GM18873 (cell line): ENCODE data around the gene MCEMP1.

Experiments
- ATAC-seq: cut with Tn5 transposase; IDR thresholded peaks from one replicate; pipeline ENCODE4 v1.9.1; 2021; ENCODE audit warnings: mild to moderate bottlenecking, moderate library complexity, moderate number of reproducible peaks; ENCODE audit not compliant: unreplicated experiment, low FRiP score

MCEMP1 gene

DNA sequence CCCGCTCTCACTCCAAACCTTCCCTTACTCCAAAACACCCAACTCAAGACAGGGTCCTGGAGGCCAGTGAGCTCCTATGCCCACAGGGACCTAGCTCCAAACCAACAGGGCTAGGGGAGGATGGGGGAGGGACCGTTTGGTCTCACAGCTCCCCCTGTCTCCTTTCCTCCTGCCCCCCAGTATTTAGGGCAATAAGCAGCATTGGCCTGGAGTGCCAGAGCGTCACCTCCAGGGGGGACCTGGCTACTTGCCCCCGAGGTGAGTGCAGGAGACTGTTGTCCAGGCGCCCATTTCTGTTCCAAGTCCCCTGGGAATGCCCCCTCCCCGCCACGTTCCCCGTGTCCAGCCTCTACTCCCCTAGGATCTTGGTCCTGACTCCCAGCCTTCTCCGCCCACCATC lies 7.2 kb upstream of the MCEMP1 start:
- no peak for ATAC-seq

DNA sequence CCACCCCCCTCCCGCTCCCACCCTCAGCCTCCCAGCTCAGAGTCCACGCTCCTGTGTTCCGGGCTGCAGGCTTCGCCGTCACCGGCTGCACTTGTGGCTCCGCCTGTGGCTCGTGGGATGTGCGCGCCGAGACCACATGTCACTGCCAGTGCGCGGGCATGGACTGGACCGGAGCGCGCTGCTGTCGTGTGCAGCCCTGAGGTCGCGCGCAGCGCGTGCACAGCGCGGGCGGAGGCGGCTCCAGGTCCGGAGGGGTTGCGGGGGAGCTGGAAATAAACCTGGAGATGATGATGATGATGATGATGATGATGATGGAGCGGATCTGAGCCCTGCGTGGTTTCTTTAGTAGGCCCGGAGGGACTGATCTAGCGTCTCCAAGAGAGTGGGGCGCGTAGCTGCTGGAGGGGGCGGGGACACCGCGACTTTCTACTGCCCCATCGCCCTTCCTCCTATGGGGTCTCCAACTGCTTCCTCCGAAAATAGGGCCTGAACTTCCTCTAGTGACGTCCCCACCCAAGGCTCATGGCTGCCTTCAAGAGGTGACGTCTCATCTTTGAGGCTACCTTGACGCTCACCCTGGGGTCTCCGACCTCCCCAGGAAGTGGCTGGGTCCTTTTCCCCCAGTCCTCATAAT lies 6.6 kb upstream of the MCEMP1 start:
- no peak for ATAC-seq

DNA sequence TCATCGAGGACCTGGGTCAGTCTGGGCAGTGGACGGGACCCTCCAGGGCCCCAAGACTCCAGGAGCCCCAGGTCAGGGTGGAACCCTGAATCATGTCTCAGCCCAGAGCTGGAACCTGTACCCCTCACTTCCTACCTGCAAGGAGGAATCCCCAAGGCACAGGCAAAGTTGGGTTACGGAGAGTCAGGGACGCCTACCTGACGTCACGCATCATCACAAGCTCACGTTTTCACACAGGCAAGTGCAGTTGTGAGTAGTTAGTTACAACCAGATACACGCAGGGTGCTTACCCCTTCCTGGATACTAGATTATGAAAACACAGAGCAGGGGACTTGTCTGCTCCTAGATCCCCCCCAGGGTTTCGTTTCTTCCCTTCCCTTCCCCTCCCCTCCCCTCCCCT lies 6.1 kb upstream of the MCEMP1 start:
- no peak for ATAC-seq

DNA sequence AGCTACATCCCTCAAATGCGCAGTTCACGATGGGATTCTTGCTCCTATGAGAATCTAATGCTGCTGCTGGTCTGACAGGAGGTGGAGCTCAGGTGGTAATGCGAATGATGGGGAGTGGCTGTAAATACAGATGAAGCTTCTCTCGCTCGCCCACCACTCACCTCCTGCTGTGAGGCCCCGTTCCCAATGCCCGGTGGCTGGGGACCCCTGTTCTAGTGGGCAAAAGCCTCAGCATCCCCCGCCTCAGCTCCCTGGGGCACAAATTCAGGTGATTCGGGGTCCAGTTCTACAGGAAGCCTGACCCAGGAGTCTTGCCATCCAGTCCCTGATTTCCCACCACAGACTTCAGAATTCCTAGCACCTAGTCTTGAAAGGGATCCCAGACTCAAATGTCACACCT lies 4.4 kb upstream of the MCEMP1 start:
- no peak for ATAC-seq

DNA sequence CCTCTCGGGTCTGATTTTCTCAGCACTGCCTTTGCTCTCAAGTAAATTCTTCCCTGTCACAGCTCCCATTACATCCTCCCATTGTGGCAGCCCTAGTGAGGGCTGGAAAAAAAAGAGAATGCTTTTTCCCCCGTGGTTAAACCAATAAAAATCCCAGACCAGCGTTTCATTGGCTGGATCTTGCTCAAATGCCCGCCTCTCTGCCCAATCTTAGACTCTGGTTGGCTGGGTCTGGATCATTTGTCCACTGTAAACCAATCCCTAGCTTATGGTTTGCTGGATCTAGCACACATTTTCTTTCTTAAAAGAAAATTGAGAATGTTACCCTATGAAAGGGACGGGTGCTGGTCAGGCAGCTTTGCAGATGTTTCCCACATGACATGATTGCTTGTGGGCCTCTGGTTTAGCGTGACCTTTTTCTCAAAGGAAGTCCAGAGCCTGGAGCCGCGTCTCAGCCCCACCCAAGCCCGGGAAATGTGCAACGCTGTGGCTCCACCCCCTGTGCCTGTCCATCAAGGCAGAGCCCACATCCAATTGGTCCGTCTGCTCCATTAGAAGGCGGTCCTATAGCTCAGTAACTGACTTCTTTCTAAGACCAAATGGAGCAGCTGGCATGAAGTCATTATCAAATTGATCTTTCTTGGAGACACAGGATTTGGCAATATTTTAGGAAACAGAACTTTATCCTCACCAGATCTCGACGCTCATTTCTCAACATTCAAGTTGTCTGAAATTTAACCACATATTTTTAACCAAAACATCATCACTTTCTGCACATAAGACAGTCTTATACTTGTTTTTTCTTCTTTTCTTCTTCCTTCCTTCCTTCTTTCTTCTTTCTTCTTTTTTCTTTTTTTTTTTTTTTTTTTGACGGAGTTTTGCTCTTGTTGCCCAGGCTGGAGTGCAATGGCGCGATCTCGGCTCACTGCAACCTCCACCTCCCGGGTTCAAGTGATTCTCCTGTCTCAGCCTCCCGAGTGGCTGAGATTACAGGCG lies 2.6 kb upstream of the MCEMP1 start:
- ATAC-seq: no peak

DNA sequence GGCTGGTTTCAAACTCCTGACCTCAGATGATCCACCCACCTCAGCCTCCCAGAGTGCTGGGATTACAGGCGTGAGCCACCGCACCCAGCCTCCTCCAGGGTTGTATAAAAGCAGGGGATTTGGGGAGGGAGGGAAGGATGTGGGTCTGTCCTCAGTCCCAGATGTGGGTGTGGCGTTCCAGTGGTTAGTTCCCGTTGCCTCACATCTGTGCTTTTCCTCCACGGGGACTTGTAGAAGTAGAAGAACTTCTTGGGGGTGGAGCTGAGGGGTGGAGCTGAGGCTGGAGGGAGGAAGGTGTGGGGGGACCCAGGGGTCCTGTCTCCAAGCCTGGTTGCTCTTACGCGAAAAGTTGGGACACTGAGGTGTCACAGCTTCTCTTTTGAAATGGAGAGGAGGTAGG lies 514 bp upstream of the MCEMP1 start:
- ATAC-seq: no peak

DNA sequence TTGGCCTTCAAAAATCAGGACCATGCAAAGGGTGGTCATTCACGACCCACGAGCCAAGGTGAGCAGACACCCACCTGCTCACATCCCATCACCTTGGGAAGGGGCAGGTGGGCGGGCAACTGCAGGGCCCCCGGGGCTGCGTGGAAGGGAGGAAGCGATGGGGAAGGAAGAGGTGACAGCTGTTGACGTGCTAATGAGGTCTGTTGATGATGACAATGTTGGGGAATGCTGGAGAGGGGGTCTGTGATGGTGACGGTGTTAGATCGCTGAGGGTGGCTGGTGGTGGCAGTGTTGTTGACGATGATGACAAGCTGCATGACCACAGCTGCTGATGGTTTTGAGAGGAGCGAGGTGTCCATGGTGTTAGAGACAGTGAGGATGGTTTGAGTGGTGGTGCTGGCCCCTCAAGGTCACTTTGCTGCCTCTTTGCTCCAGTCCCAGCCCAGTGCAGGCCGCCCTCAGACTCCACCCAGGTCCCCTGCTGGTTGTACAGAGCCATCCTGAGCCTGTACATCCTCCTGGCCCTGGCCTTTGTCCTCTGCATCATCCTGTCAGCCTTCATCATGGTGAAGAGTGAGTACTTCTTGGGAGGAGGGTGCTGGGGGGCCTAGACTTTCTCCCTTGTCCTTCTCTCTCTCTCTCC lies 900 bp downstream of the MCEMP1 start:
- ATAC-seq: no peak

DNA sequence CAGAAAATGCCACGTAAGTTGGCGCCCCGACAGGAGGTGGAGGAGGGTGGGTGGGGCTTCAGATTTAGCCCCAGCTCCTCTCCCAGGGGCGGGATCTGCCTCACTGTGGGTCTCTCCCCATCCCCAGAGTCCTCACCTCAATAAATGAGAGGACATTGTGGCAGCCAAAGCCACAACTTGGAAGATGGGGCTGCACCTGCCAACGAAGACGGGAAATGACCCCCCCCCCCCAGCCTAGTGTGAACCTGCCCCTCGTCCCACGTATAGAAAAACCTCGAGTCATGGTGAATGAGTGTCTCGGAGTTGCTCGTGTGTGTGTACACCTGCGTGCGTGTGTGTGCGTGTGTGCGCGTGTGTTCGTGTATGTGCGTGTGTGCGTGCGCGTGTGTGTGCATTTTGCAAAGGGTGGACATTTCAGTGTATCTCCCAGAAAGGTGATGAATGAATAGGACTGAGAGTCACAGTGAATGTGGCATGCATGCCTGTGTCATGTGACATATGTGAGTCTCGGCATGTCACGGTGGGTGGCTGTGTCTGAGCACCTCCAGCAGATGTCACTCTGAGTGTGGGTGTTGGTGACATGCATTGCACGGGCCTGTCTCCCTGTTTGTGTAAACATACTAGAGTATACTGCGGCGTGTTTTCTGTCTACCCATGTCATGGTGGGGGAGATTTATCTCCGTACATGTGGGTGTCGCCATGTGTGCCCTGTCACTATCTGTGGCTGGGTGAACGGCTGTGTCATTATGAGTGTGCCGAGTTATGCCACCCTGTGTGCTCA lies 2.3 kb downstream of the MCEMP1 start:
- no peak for ATAC-seq

DNA sequence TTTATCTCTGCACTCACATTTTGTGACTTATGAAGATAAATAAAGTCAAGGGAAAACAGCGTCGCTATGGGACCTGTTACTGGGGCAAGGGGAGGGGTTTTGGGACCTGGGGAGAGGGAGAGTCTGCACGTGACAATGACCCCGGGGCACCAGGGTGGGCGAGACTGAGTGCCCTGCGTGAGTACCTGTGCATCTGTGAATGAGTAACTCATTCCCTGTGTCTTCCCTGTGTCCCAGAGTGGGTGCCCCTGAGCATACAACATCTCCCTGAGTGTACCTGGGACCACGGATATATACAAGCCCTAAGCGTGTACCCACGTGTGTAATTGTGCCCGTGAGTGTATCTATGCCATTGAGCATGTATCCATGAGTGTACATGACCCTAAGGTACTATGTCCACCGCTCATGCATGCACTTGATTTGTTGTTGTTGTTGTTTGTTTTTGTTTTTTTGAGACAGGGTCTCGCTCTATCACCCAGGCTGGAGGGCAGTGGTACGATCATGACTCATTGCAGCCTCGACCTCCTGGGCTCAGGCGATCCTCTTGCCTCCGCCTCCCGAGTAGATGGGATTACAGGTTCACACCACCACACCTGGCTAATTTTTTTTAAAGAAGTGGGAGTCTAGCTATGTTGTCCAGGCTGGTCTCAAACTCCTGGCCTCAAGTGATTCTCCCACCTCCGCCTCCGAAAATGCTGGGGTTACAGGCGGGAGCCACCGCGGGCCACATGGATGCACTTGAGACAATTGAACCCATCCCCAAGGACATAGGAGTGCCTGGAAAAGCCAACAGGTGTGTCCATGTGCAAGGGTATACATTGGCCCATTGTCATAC lies 3.1 kb downstream of the MCEMP1 start:
- ATAC-seq: peak; percentile 5

DNA sequence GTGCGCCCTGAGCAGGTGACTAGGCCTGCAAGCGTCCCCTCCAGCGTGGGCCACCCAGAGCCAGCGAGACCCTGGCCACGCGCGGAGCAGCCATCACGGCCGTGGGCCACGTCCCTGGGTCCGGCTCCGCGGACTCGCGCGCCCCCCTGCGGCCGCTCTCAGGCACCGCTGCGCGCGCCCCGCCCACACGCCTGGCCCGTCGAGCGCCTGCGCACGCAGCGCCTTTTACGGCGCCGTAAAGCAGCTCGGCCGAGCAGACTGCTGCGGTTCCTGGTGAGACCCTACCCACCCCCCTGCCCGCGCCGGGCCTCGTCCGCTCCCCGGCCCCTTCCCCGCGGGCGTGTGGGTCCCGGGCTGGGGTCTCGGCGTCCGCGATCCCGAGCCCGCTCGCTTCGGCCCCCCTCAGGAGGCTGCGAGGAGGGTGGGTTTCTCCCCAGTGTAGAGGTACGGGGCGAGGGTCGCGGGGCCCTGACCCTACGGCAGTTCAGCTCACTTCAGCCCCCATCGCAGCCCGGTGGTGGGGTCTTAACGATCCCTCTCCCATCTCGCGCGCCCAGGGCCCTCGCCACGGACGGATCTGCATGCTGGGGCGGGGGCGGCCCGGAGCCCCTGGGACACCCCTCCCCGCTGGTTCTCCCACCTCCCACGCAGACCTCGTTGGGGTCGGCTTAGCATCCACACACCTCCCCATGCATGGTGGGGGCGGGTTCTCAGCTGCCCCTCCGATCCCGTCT lies 3.9 kb downstream of the MCEMP1 start, which contains the start of gene TRAPPC5:
Gene TRAPPC5 (plus strand): TSS at position 228 of the 734 bp plus-strand sequence. CDS start 1,421 bp downstream, outside the sequence.
- ATAC-seq: peak; percentile 46

DNA sequence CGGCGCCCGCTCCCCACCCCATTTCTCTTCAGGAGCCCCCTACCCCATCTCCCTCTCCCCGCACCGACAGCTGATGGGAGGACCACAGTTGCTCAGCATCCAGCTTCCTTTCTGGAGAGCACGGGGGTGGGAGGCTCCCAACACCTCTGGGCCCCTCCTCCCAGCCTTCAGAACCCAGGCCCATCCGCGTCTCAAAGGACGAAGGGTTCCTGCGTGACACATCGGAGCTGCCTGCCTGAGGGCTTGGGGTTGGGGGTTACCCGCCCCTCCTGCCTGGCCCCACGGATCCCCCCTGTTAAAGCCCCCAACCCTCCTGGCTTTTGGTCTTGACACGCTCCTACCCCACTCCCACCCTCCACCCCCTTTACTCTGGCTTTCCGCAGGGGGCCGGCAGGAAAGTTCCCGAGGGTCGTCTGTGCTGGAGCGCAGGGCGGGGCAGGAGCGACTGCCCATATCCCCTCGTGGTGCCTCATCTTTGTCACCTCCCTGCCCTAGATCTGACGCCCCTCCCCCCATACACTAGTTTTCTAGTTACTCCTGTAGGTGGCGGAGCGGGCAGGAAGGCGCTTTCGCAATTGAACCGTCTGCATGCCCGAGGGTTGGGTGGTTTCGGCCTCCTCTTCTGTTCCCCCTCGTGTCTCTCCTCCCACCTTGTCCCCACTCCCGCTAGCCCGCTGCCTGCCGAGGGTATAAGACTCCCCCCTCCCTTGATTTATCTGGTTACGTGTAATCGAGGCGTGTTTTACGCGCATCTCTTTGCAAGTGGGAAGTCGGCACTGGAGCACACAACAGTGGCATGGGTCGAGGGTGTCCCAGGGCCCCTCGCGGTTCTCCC lies 4.7 kb downstream of the MCEMP1 start:
- no peak for ATAC-seq

DNA sequence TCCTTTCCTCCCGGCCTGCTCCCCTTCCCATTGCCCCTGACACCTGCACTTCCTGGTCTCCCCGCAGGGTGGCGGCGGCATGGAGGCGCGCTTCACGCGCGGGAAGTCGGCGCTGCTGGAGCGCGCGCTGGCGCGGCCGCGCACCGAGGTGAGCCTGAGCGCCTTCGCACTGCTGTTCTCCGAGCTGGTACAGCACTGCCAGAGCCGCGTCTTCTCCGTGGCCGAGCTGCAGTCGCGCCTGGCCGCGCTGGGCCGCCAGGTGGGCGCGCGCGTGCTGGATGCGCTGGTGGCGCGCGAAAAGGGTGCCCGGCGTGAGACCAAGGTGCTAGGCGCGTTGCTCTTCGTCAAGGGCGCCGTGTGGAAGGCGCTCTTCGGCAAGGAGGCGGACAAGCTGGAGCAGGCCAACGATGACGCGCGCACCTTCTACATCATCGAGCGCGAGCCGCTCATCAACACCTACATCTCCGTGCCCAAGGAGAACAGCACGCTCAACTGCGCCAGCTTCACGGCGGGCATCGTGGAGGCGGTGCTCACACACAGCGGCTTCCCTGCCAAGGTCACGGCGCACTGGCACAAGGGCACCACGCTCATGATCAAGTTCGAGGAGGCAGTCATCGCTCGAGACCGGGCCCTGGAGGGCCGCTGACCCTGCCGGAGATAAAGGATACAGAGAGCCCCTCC lies 5.4 kb downstream of the MCEMP1 start:
- no peak for ATAC-seq

DNA sequence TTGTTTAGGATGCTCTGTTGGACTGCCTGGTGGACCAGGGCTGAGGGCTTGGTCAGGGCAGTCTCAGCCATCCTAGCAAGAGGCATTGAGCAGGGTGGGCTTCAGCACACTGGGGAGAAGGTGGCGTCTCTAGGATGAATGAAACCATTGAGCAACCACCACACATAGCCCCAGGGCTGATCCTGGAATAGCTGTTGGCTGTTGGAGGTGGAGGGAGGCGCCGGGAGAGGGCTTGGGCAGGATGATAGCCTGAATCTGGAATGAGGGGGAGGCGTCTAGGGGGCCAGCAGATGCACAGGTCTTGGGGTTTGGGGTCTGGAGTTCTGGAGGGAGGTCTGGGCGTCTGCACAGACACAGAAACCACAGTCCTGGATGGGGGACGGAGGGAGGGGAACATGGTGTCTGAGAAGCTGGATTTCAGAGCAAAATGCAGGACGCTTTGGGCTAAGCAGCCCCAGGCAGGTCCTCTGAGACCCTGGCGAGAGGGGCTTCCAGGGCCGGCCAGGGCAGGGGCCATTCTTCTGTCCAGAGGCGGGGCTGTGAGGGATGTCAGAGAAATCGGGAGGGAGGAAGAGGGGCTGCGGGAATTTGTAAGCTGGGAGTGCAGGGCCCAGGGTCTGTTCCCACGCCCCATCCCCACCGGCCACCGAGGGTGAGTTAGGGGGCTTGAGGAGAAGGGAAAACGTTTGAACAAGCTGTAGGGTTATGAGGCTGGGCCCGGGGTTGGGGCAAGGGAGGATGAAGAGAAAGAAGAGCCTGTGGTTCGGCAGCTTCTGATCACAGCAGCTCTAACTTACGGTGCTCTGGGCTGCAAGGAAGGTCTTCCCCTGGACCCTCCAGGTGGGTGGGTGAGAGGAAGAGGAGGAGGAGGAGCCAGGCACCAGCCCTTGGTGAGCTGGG lies 8.9 kb downstream of the MCEMP1 start:
- no peak for ATAC-seq

DNA sequence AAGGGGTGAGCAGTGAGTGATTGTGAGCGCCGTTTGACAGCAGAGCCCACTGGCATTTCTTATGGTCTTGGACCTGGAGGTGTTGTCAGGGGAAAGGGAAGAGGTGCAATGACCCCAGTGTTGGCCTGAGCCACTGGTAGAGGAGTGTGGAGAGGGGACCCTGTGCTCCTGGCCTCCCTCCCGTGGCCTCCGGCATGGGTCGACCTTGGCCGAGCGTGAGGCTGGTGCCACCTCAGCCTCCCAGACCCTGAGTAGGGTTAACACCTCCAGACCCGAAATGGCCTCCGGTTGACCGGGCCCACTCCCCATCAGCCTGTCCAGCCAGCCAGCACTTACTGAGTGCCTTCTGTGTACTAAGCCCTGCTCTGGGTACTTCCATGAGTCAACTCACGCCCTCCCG lies 10.3 kb downstream of the MCEMP1 start:
- ATAC-seq: no peak

DNA sequence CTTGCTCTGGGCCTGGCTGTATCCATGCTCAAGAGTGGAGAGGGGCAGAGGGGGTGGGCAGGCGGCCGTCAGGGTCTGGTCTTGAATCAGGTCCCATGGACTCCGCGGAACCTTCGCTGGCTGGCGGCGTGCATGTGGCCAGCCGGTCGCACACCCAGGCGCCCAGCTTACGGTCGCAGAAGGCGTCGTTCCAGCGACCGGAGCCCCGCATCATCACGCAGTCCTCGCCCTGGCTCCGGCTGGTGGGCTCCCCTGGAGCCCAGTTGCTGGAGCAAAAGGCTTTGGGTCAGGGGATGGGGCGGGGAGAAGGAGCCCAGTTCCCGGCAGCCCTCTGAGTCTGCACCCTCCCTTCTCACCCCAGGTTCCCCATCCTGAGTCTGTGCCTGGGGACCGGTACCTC lies 12.3 kb downstream of the MCEMP1 start:
- no peak for ATAC-seq

DNA sequence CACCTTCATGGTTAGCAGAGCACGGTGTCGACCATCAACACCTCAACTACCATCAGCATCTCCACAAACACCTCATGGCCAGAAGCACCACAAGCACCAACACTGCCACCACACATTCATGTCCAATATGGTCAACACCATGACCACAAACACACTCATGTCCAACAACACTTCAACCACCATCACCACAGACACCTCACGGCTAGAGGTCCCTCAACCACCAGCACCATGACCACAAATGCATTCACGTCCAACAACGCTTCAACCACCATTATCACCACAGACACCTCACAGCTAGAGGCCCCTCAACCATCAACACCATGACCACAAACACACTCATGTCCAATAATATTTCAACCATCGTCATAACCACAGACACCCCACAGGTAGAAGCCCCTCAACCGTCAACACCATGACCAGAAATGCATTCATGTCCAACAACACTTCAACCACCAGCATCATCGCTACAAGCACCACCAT lies 13.9 kb downstream of the MCEMP1 start:
- ATAC-seq: no peak
